ENCODE results near the gene LKAAEAR1.
"Not testable (repeated sequence)": the region's sequence is repeated elsewhere in the genome, so short reads cannot be mapped to it uniquely, and the experiment has no call there.

The LKAAEAR1 gene

GRCh38 chr20:64083804-64084684 is at the start of gene LKAAEAR1:
LKAAEAR1 (minus strand) TSS chr20:64084398; CDS start chr20:64084219, 179 bp downstream.
- no peak for DNase-seq

GRCh38 chr20:64131406-64131805 is 47.2 kb upstream of the LKAAEAR1 start:
- DNase-seq, result peak in 1 of 2 experiments; percentile 63

- DNase-seq, result no peak
Observed at GRCh38 chr20:64130876-64131275, 46.7 kb upstream of the LKAAEAR1 start.

- DNase-seq, result no peak
Observed at GRCh38 chr20:64130271-64130670, 46.1 kb upstream of the LKAAEAR1 start.

GRCh38 chr20:64129146-64129782 is 45.1 kb upstream of the LKAAEAR1 start:
- DNase-seq, result no peak

GRCh38 chr20:64123517-64123916 is 39.3 kb upstream of the LKAAEAR1 start:
- not testable (repeated sequence) for DNase-seq

- not testable (repeated sequence) for DNase-seq
Observed at GRCh38 chr20:64122927-64123326, 38.7 kb upstream of the LKAAEAR1 start.

GRCh38 chr20:64121586-64121985 is 37.4 kb upstream of the LKAAEAR1 start:
- no peak for DNase-seq

GRCh38 chr20:64119681-64120341 is 35.6 kb upstream of the LKAAEAR1 start:
- no peak for DNase-seq

GRCh38 chr20:64119301-64119680 is 35.1 kb upstream of the LKAAEAR1 start:
- DNase-seq, result no peak

- not testable (repeated sequence) for DNase-seq
Observed at GRCh38 chr20:64117432-64117777, 33.2 kb upstream of the LKAAEAR1 start.

- DNase-seq, result no peak
Observed at GRCh38 chr20:64116541-64117431, 32.6 kb upstream of the LKAAEAR1 start.

- DNase-seq, result no peak
Observed at GRCh38 chr20:64116016-64116415, 31.8 kb upstream of the LKAAEAR1 start.

- no peak for DNase-seq
Observed at GRCh38 chr20:64115171-64115911, 31.1 kb upstream of the LKAAEAR1 start.

- DNase-seq, result no peak
Observed at GRCh38 chr20:64114356-64114971, 30.3 kb upstream of the LKAAEAR1 start.

- no peak for DNase-seq
Observed at GRCh38 chr20:64113796-64114355, 29.7 kb upstream of the LKAAEAR1 start.

- DNase-seq, result no peak
Observed at GRCh38 chr20:64113444-64113775, 29.2 kb upstream of the LKAAEAR1 start.

- no peak for DNase-seq
Observed at GRCh38 chr20:64112691-64113443, 28.7 kb upstream of the LKAAEAR1 start.

GRCh38 chr20:64111841-64112641 is 27.8 kb upstream of the LKAAEAR1 start:
- no peak for DNase-seq

Measured in NCI-H526 (cell line).